Measurements from ENCODE around the gene SH3D19.
A peak's percentile ranks its signal among the peaks of the same experiment; 100 is the strongest.

The SH3D19 gene

GRCh38 chr4:151182455-151182996 lies 142.9 kb downstream of the SH3D19 start:
- no peak overlapping the region for H3K27ac ChIP-seq (ENCODE audit: low read depth, low read length)
- peaks cover 7 to 18% (median 15%) of the 10 kb centered on the region in 5 donors for H3K36me3 ChIP-seq (ENCODE audit: control insufficient read depth in 5 of 5, insufficient read depth in 5 of 5, low read length in 5 of 5)
- peaks cover 0 to 10% (median 0%) of the 10 kb centered on the region in 5 donors for H3K4me1 ChIP-seq (ENCODE audit: control insufficient read depth in 5 of 5, insufficient read depth in 5 of 5, low read length in 5 of 5)
- no peak overlapping the region for H3K9ac ChIP-seq (ENCODE audit: low read length in 5 of 5)
- no peaks in the 10 kb centered on the region for H3K27me3 ChIP-seq (ENCODE audit: control insufficient read depth in 5 of 5, insufficient read depth in 4 of 5, low read length in 5 of 5)
- H3K9me3 ChIP-seq (ENCODE audit: control insufficient read depth in 5 of 5, low read length in 5 of 5), result no peaks in the 10 kb centered on the region
- no peak overlapping the region for H3K4me3 ChIP-seq (ENCODE audit: low read depth in 1 of 5, low read length in 5 of 5)

- Histone ChIP-seq H3K27me3 (ENCODE audit: control insufficient read depth in 5 of 5, insufficient read depth in 4 of 5, low read length in 5 of 5) (no peaks in the 10 kb centered on the region), H3K27ac (ENCODE audit: low read depth, low read length) (no peak overlapping the region), H3K4me3 (ENCODE audit: low read depth in 1 of 5, low read length in 5 of 5) (no peak overlapping the region), H3K9me3 (ENCODE audit: control insufficient read depth in 5 of 5, low read length in 5 of 5) (no peaks in the 10 kb centered on the region), H3K4me1 (ENCODE audit: control insufficient read depth in 5 of 5, insufficient read depth in 5 of 5, low read length in 5 of 5) (peaks cover 0 to 26% (median 20%) of the 10 kb centered on the region in 5 donors), H3K36me3 (ENCODE audit: control insufficient read depth in 5 of 5, insufficient read depth in 5 of 5, low read length in 5 of 5) (peaks cover 32 to 49% (median 39%) of the 10 kb centered on the region in 5 donors), H3K9ac (ENCODE audit: low read length in 5 of 5) (no peak overlapping the region)
Measured at GRCh38 chr4:151176685-151177084, 148.7 kb downstream of the SH3D19 start.

- Histone ChIP-seq H3K36me3 (ENCODE audit: control insufficient read depth in 5 of 5, insufficient read depth in 5 of 5, low read length in 5 of 5) (peaks cover 33 to 52% (median 39%) of the 10 kb centered on the region in 5 donors), H3K4me3 (ENCODE audit: low read depth in 1 of 5, low read length in 5 of 5) (no peak overlapping the region), H3K9ac (ENCODE audit: low read length in 5 of 5) (no peak overlapping the region), H3K27me3 (ENCODE audit: control insufficient read depth in 5 of 5, insufficient read depth in 4 of 5, low read length in 5 of 5) (no peaks in the 10 kb centered on the region), H3K27ac (ENCODE audit: low read depth, low read length) (no peak overlapping the region), H3K9me3 (ENCODE audit: control insufficient read depth in 5 of 5, low read length in 5 of 5) (no peaks in the 10 kb centered on the region), H3K4me1 (ENCODE audit: control insufficient read depth in 5 of 5, insufficient read depth in 5 of 5, low read length in 5 of 5) (peaks cover 0 to 26% (median 20%) of the 10 kb centered on the region in 5 donors)
Measured at GRCh38 chr4:151175754-151176631, 149.4 kb downstream of the SH3D19 start.

GRCh38 chr4:151175233-151175632 lies 150.2 kb downstream of the SH3D19 start:
- Histone ChIP-seq H3K9ac (ENCODE audit: low read length in 5 of 5) (peak overlapping the region in 1 of 5 donors; percentile 51), H3K27me3 (ENCODE audit: control insufficient read depth in 5 of 5, insufficient read depth in 4 of 5, low read length in 5 of 5) (no peaks in the 10 kb centered on the region), H3K4me1 (ENCODE audit: control insufficient read depth in 5 of 5, insufficient read depth in 5 of 5, low read length in 5 of 5) (peaks cover 0 to 26% (median 20%) of the 10 kb centered on the region in 5 donors), H3K4me3 (ENCODE audit: low read depth in 1 of 5, low read length in 5 of 5) (no peak overlapping the region), H3K36me3 (ENCODE audit: control insufficient read depth in 5 of 5, insufficient read depth in 5 of 5, low read length in 5 of 5) (peaks cover 33 to 52% (median 39%) of the 10 kb centered on the region in 5 donors), H3K9me3 (ENCODE audit: control insufficient read depth in 5 of 5, low read length in 5 of 5) (no peaks in the 10 kb centered on the region), H3K27ac (ENCODE audit: low read depth, low read length) (peak overlapping the region; percentile 34)

- Histone ChIP-seq H3K36me3 (ENCODE audit: control insufficient read depth in 5 of 5, insufficient read depth in 5 of 5, low read length in 5 of 5) (peaks cover 35 to 52% (median 39%) of the 10 kb centered on the region in 5 donors), H3K9ac (ENCODE audit: low read length in 5 of 5) (peak overlapping the region in 1 of 5 donors; percentile 51), H3K27me3 (ENCODE audit: control insufficient read depth in 5 of 5, insufficient read depth in 4 of 5, low read length in 5 of 5) (no peaks in the 10 kb centered on the region), H3K4me3 (ENCODE audit: low read depth in 1 of 5, low read length in 5 of 5) (no peak overlapping the region), H3K4me1 (ENCODE audit: control insufficient read depth in 5 of 5, insufficient read depth in 5 of 5, low read length in 5 of 5) (peaks cover 0 to 26% (median 21%) of the 10 kb centered on the region in 5 donors), H3K27ac (ENCODE audit: low read depth, low read length) (peak overlapping the region; percentile 34), H3K9me3 (ENCODE audit: control insufficient read depth in 5 of 5, low read length in 5 of 5) (no peaks in the 10 kb centered on the region)
Measured at GRCh38 chr4:151174784-151175183, 150.6 kb downstream of the SH3D19 start.

- Histone ChIP-seq H3K4me1 (ENCODE audit: control insufficient read depth in 5 of 5, insufficient read depth in 5 of 5, low read length in 5 of 5) (peaks cover 0 to 30% (median 22%) of the 10 kb centered on the region in 5 donors), H3K4me3 (ENCODE audit: low read depth in 1 of 5, low read length in 5 of 5) (no peak overlapping the region), H3K27me3 (ENCODE audit: control insufficient read depth in 5 of 5, insufficient read depth in 4 of 5, low read length in 5 of 5) (no peaks in the 10 kb centered on the region), H3K36me3 (ENCODE audit: control insufficient read depth in 5 of 5, insufficient read depth in 5 of 5, low read length in 5 of 5) (peaks cover 35 to 52% (median 43%) of the 10 kb centered on the region in 5 donors), H3K27ac (ENCODE audit: low read depth, low read length) (no peak overlapping the region), H3K9me3 (ENCODE audit: control insufficient read depth in 5 of 5, low read length in 5 of 5) (no peaks in the 10 kb centered on the region), H3K9ac (ENCODE audit: low read length in 5 of 5) (no peak overlapping the region)
Measured at GRCh38 chr4:151173871-151174270, 151.5 kb downstream of the SH3D19 start.

GRCh38 chr4:151169900-151170299 lies 155.5 kb downstream of the SH3D19 start:
- H3K9me3 ChIP-seq (ENCODE audit: control insufficient read depth in 5 of 5, low read length in 5 of 5), result no peaks in the 10 kb centered on the region
- H3K27me3 ChIP-seq (ENCODE audit: control insufficient read depth in 5 of 5, insufficient read depth in 4 of 5, low read length in 5 of 5), result no peaks in the 10 kb centered on the region
- H3K27ac ChIP-seq (ENCODE audit: low read depth, low read length), result no peak overlapping the region
- peaks cover 0 to 40% (median 28%) of the 10 kb centered on the region in 5 donors for H3K4me1 ChIP-seq (ENCODE audit: control insufficient read depth in 5 of 5, insufficient read depth in 5 of 5, low read length in 5 of 5)
- H3K9ac ChIP-seq (ENCODE audit: low read length in 5 of 5), result no peak overlapping the region
- no peak overlapping the region for H3K4me3 ChIP-seq (ENCODE audit: low read depth in 1 of 5, low read length in 5 of 5)
- peaks cover 18 to 32% (median 26%) of the 10 kb centered on the region in 5 donors for H3K36me3 ChIP-seq (ENCODE audit: control insufficient read depth in 5 of 5, insufficient read depth in 5 of 5, low read length in 5 of 5)

- Histone ChIP-seq H3K4me1 (ENCODE audit: control insufficient read depth in 5 of 5, insufficient read depth in 5 of 5, low read length in 5 of 5) (peaks cover 0 to 33% (median 22%) of the 10 kb centered on the region in 5 donors), H3K9me3 (ENCODE audit: control insufficient read depth in 5 of 5, low read length in 5 of 5) (no peaks in the 10 kb centered on the region), H3K36me3 (ENCODE audit: control insufficient read depth in 5 of 5, insufficient read depth in 5 of 5, low read length in 5 of 5) (peaks cover 17 to 31% (median 21%) of the 10 kb centered on the region in 5 donors), H3K9ac (ENCODE audit: low read length in 5 of 5) (no peak overlapping the region), H3K27me3 (ENCODE audit: control insufficient read depth in 5 of 5, insufficient read depth in 4 of 5, low read length in 5 of 5) (no peaks in the 10 kb centered on the region), H3K27ac (ENCODE audit: low read depth, low read length) (no peak overlapping the region), H3K4me3 (ENCODE audit: low read depth in 1 of 5, low read length in 5 of 5) (no peak overlapping the region)
Measured at GRCh38 chr4:151169223-151169622, 156.2 kb downstream of the SH3D19 start.

GRCh38 chr4:151167561-151167960 lies 157.8 kb downstream of the SH3D19 start:
- H3K9ac ChIP-seq (ENCODE audit: low read length in 5 of 5), result no peak overlapping the region
- H3K36me3 ChIP-seq (ENCODE audit: control insufficient read depth in 5 of 5, insufficient read depth in 5 of 5, low read length in 5 of 5), result peaks cover 20 to 35% (median 22%) of the 10 kb centered on the region in 5 donors
- no peak overlapping the region for H3K4me3 ChIP-seq (ENCODE audit: low read depth in 1 of 5, low read length in 5 of 5)
- H3K9me3 ChIP-seq (ENCODE audit: control insufficient read depth in 5 of 5, low read length in 5 of 5), result no peaks in the 10 kb centered on the region
- H3K27me3 ChIP-seq (ENCODE audit: control insufficient read depth in 5 of 5, insufficient read depth in 4 of 5, low read length in 5 of 5), result no peaks in the 10 kb centered on the region
- H3K27ac ChIP-seq (ENCODE audit: low read depth, low read length), result no peak overlapping the region
- peaks cover 0 to 19% (median 15%) of the 10 kb centered on the region in 5 donors for H3K4me1 ChIP-seq (ENCODE audit: control insufficient read depth in 5 of 5, insufficient read depth in 5 of 5, low read length in 5 of 5)

GRCh38 chr4:151166636-151167035 lies 158.8 kb downstream of the SH3D19 start:
- Histone ChIP-seq H3K9me3 (ENCODE audit: control insufficient read depth in 5 of 5, low read length in 5 of 5) (no peaks in the 10 kb centered on the region), H3K4me1 (ENCODE audit: control insufficient read depth in 5 of 5, insufficient read depth in 5 of 5, low read length in 5 of 5) (peaks cover 0 to 19% (median 15%) of the 10 kb centered on the region in 5 donors), H3K36me3 (ENCODE audit: control insufficient read depth in 5 of 5, insufficient read depth in 5 of 5, low read length in 5 of 5) (peaks cover 17 to 34% (median 19%) of the 10 kb centered on the region in 5 donors), H3K27me3 (ENCODE audit: control insufficient read depth in 5 of 5, insufficient read depth in 4 of 5, low read length in 5 of 5) (no peaks in the 10 kb centered on the region), H3K4me3 (ENCODE audit: low read depth in 1 of 5, low read length in 5 of 5) (no peak overlapping the region), H3K9ac (ENCODE audit: low read length in 5 of 5) (no peak overlapping the region), H3K27ac (ENCODE audit: low read depth, low read length) (no peak overlapping the region)

Data from subcutaneous abdominal adipose tissue (tissue), 5 donors.